H1 (cell line): ENCODE measurements around the gene PPP4R4. TPM values are rescaled to one million over a fixed set of nuclear protein-coding genes. Genes with fewer than 3 reads are reported as not detected.

Source experiments
- CTCF ChIA-PET: fragments of 300-600 bp; sonication (Branson Sonifier 250); formaldehyde crosslinking; loops from one replicate; lab custom pipeline; 2021; ENCODE audit not compliant: partially characterized antibody; lab: Charles Lee
- POLR2A ChIA-PET: fragments of 300-600 bp; sonication (Branson Sonifier 250); formaldehyde crosslinking; loops from one replicate; lab custom pipeline; 2021; ENCODE audit warnings: inconsistent platforms; ENCODE audit not compliant: partially characterized antibody; lab: Charles Lee
- DNase-seq, 2 experiments: peaks; one replicate each; pipeline versions ENCODE4 v3.0.0 to v3.0.0-alpha.2; 2010 to 2022; ENCODE audit warnings: low spot score in 2 of 2, low read depth in 1 of 2, mixed read lengths in 1 of 2
- FAIRE-seq: peaks from 2 replicates; lab custom pipeline; 2011; peaks lifted over from hg19 to GRCh38; lab: Jason Lieb, UNC
- H2AFZ ChIP-seq: 2 replicates; pipeline ENCODE4 v1.8.1; 2012; ENCODE audit warnings: low read length, inconsistent platforms
- H2AK5ac ChIP-seq: 2 replicates; pipeline ENCODE4 v1.6.1; 2013; ENCODE audit warnings: low read depth, low read length
- H2BK120ac ChIP-seq: replicated peaks from 2 replicates; pipeline ENCODE3; 2013; ENCODE audit warnings: low read depth, low read length, inconsistent platforms
- H2BK12ac ChIP-seq: 2 replicates; pipeline ENCODE4 v1.6.1; 2013; ENCODE audit warnings: low read depth, low read length
- H2BK15ac ChIP-seq: 2 replicates; pipeline ENCODE4 v1.6.1; 2013; ENCODE audit warnings: low read length
- H2BK20ac ChIP-seq: 2 replicates; pipeline ENCODE4 v1.6.1; 2013; ENCODE audit warnings: low read length
- H2BK5ac ChIP-seq: 2 replicates; pipeline ENCODE4 v1.6.1; 2013; ENCODE audit warnings: low read depth, low read length
- H3K14ac ChIP-seq: 2 replicates; pipeline ENCODE4 v1.6.1; 2013; ENCODE audit warnings: inconsistent platforms; ENCODE audit not compliant: insufficient read length
- H3K18ac ChIP-seq: 2 replicates; pipeline ENCODE4 v1.6.1; 2013; ENCODE audit warnings: low read length; ENCODE audit errors: extremely low read depth
- H3K23ac ChIP-seq: 2 replicates; pipeline ENCODE4 v1.6.1; 2013; ENCODE audit warnings: inconsistent platforms; ENCODE audit not compliant: insufficient read length
- H3K23me2 ChIP-seq: 2 replicates; pipeline ENCODE4 v1.6.1; 2013; ENCODE audit warnings: low read depth, low read length
- H3K27ac ChIP-seq: 2 replicates; pipeline ENCODE4 v1.6.1; 2011; ENCODE audit warnings: low read depth, low read length, inconsistent platforms
- H3K27me3 ChIP-seq, 4 experiments: replicated peaks in 1 of 4; 1 replicate in 1 of 4; 2 replicates in 3 of 4; pipeline versions ENCODE4 v1.6.1 to v1.8.1; 2011 to 2013; ENCODE audit warnings: low read length in 3 of 4, mild to moderate bottlenecking in 3 of 4, inconsistent platforms in 2 of 4, mixed read lengths in 2 of 4, moderate library complexity in 1 of 4; ENCODE audit not compliant: control insufficient read depth in 3 of 4, insufficient read depth in 3 of 4; ENCODE audit errors: extremely low read depth in 1 of 4
- H3K36me3 ChIP-seq, 4 experiments: 2 replicates each; pipeline versions ENCODE4 v1.6.1 to v1.8.1; 2011 to 2013; ENCODE audit warnings: mild to moderate bottlenecking in 4 of 4, low read length in 3 of 4, moderate library complexity in 2 of 4, control low read depth in 1 of 4, inconsistent platforms in 1 of 4; ENCODE audit not compliant: insufficient read depth in 4 of 4, control insufficient read depth in 2 of 4
- H3K4ac ChIP-seq: replicated peaks from 2 replicates; pipeline ENCODE3; 2013; ENCODE audit warnings: low read length, low read depth, mixed read lengths, inconsistent platforms; ENCODE audit not compliant: insufficient read length
- H3K4me1 ChIP-seq, 4 experiments: replicated peaks in 1 of 4; 1 replicate in 1 of 4; 2 replicates in 3 of 4; pipeline versions ENCODE4 v1.6.1 to v1.8.1; 2011 to 2013; ENCODE audit warnings: low read length in 3 of 4, inconsistent platforms in 2 of 4, mixed read lengths in 1 of 4; ENCODE audit not compliant: insufficient read depth in 4 of 4, control insufficient read depth in 3 of 4
- H3K4me2 ChIP-seq, 2 experiments: 2 replicates each; pipeline versions ENCODE4 v1.6.1 to v1.8.1; 2011 to 2013; ENCODE audit warnings: low read depth in 2 of 2, low read length in 2 of 2, control low read depth in 1 of 2, inconsistent platforms in 1 of 2, mild to moderate bottlenecking in 1 of 2; ENCODE audit not compliant: insufficient read depth in 1 of 2
- H3K4me3 ChIP-seq, 4 experiments: fragments of 200-600, 300-600 bp in 1 of 4; sonication (generic), shearing (Covaris generic), sonication (Bioruptor Twin) in 1 of 4; 2 replicates each; pipeline versions ENCODE4 v1.5.1 to v1.8.1; 2011 to 2016; ENCODE audit warnings: low read length in 4 of 4, low read depth in 3 of 4, control low read depth in 2 of 4, inconsistent platforms in 2 of 4, mild to moderate bottlenecking in 2 of 4, mixed read lengths in 1 of 4, moderate library complexity in 1 of 4; ENCODE audit not compliant: insufficient read depth in 2 of 4; ENCODE audit errors: extremely low read depth in 1 of 4
- H3K56ac ChIP-seq: replicated peaks from 2 replicates; pipeline ENCODE3; 2013; ENCODE audit warnings: low read depth, mild to moderate bottlenecking, mixed read lengths, low read length, inconsistent platforms; ENCODE audit not compliant: insufficient read length
- H3K79me1 ChIP-seq: 2 replicates; pipeline ENCODE4 v1.6.1; 2013; ENCODE audit warnings: low read depth, low read length, control low read depth
- H3K79me2 ChIP-seq, 2 experiments: 2 replicates each; pipeline versions ENCODE4 v1.6.1 to v1.8.1; 2012 to 2013; ENCODE audit warnings: low read length in 2 of 2, mild to moderate bottlenecking in 2 of 2, inconsistent platforms in 1 of 2; ENCODE audit not compliant: insufficient read depth in 2 of 2, control insufficient read depth in 1 of 2
- H3K9ac ChIP-seq, 4 experiments: replicated peaks in 1 of 4; 1 replicate in 1 of 4; 2 replicates in 3 of 4; pipeline versions ENCODE4 v1.6.1 to v1.8.1; 2011 to 2013; ENCODE audit warnings: low read depth in 3 of 4, low read length in 3 of 4, control low read depth in 2 of 4, mild to moderate bottlenecking in 2 of 4, moderate library complexity in 2 of 4, inconsistent platforms in 1 of 4; ENCODE audit errors: extremely low read depth in 1 of 4
- H3K9me3 ChIP-seq, 2 experiments: 2 replicates each; pipeline versions ENCODE4 v1.6.1 to v1.8.1; 2012 to 2013; ENCODE audit warnings: mild to moderate bottlenecking in 2 of 2, moderate library complexity in 2 of 2, control low read depth in 1 of 2, inconsistent platforms in 1 of 2, low read depth in 1 of 2, low read length in 1 of 2, mixed read lengths in 1 of 2; ENCODE audit not compliant: insufficient read depth in 2 of 2
- H4K20me1 ChIP-seq, 2 experiments: replicated peaks in 1 of 2; 2 replicates each; pipeline versions ENCODE3 to v1.8.1; 2011 to 2013; ENCODE audit warnings: inconsistent platforms in 2 of 2, low read length in 2 of 2, mild to moderate bottlenecking in 1 of 2; ENCODE audit not compliant: insufficient read depth in 2 of 2, control insufficient read depth in 1 of 2
- H4K5ac ChIP-seq: 2 replicates; pipeline ENCODE4 v1.6.1; 2013; ENCODE audit warnings: low read length, low read depth, mixed read lengths, inconsistent platforms; ENCODE audit not compliant: insufficient read length
- H4K8ac ChIP-seq: 2 replicates; pipeline ENCODE4 v1.8.0; 2013; ENCODE audit warnings: mild to moderate bottlenecking, moderate library complexity, low read length, inconsistent platforms; ENCODE audit not compliant: insufficient read depth; ENCODE audit errors: extremely low read depth
- H4K91ac ChIP-seq: replicated peaks from 2 replicates; pipeline ENCODE3; 2013; ENCODE audit warnings: low read length, mixed read lengths, inconsistent platforms; ENCODE audit not compliant: insufficient read length
- KDM4A ChIP-seq: IDR thresholded peaks from one replicate; pipeline ENCODE4 v1.7.1; 2012; ENCODE audit warnings: low read depth, mild to moderate bottlenecking, moderate library complexity, low read length, inconsistent platforms; ENCODE audit not compliant: severe bottlenecking
- POLR2A ChIP-seq, 2 experiments: IDR thresholded peaks; 1 replicate in 1 of 2; 2 replicates in 1 of 2; pipeline ENCODE4 v1.6.1; 2011; ENCODE audit warnings: low read depth in 2 of 2, low read length in 2 of 2, mild to moderate bottlenecking in 2 of 2; ENCODE audit errors: control extremely low read depth in 1 of 2
- TAF1 ChIP-seq: IDR thresholded peaks from 2 replicates; pipeline ENCODE4 v1.6.1; 2011; ENCODE audit warnings: mild to moderate bottlenecking, low read depth, low read length
- TBP ChIP-seq: IDR thresholded peaks from 2 replicates; pipeline ENCODE4 v1.6.1; 2011; ENCODE audit warnings: low read depth, low read length, improper control_type of control experiment
- WGBS, 2 experiments: shearing (Covaris generic) in 1 of 2; methylation state at CpG; one replicate each; pipeline versions ENCODE4 v1.1.6 to v1.1.7; 2013 to 2015; ENCODE audit warnings: low lambda C conversion rate in 2 of 2, mixed read lengths in 2 of 2, inconsistent platforms in 1 of 2, low coverage in 1 of 2, missing lambda C conversion rate in 1 of 2; ENCODE audit not compliant: insufficient replicate concordance in 2 of 2, insufficient coverage in 1 of 2, insufficient read length in 1 of 2; ENCODE audit errors: extremely low coverage in 1 of 2, missing lambda C conversion rate in 1 of 2; 5-methylcytosine and 5-hydroxymethylcytosine counted together
- polyA plus RNA-seq, 7 experiments: library from polyadenylated mRNA; depleted of rRNA in 3 of 7; stranded (reverse) in 5 of 7; unstranded in 2 of 7; fragments of >200 nt in 5 of 7; fragments of 200-250 nt in 2 of 7; gene quantifications; 1 replicate in 5 of 7; 2 replicates in 1 of 7; 4 replicates in 1 of 7; pipeline versions ENCODE4 v1.2.1 to v1.2.3, GENCODE V29; 2011 to 2013; ENCODE audit warnings: missing spikeins in 2 of 7, mixed read lengths in 2 of 7
- total RNA-seq: library from RNA; stranded (reverse); fragmentation: NEBNext Ultra II Directional; extraction: Animal tissue kit (Norgen Biotek cat#: 25700); gene quantifications from 2 replicates; pipeline ENCODE4 v1.2.1, GENCODE V29; 2021

PPP4R4 gene
- total and polyA plus RNA-seq, 2 of the 8 experiments (the other 6 are each of a cell fraction or from before 2014, with no cell fraction given), result 3.3 to 9.6 TPM

- Histone ChIP-seq H3K79me2 (peaks cover 0 to 21% of the 10 kb centered on the region in 2 experiments; a peak in 2 of 4 replicates), H3K9ac (peak overlapping the region in 3 of 4 experiments; percentile 25 to 67 (median 47); a peak in 4 of 7 replicates)
Measured at GRCh38 chr14:94174604-94175010, 485 bp downstream of the PPP4R4 start.

More at GRCh38 chr14:94174604-94175010, 485 bp downstream of the PPP4R4 start:
- H2BK5ac ChIP-seq, result no peak overlapping the region
- H2AFZ ChIP-seq, result no peak overlapping the region
- no peaks in the 10 kb centered on the region for H4K20me1 ChIP-seq
- H3K23ac ChIP-seq, result no peak overlapping the region
- H4K91ac ChIP-seq, result no peak overlapping the region
- H3K18ac ChIP-seq, result no peak overlapping the region
- 0% methylated on average over 2 of the region's 39 CpGs; no CpG with 5 or more reads in 1 of the 2 experiments for whole genome bisulfite sequencing, 2 experiments
- peaks cover 0 to 4% (median 0%) of the 10 kb centered on the region in 4 experiments; a peak in 2 of 7 replicates for H3K27me3 ChIP-seq
- H3K14ac ChIP-seq, result no peak overlapping the region
- no peak overlapping the region for H3K4ac ChIP-seq
- H3K79me1 ChIP-seq, result no peaks in the 10 kb centered on the region
- H3K4me3 ChIP-seq, result peak overlapping the region; percentile 62 to 93 (median 77)
- peaks cover 9% of the 10 kb centered on the region; the same call in 1 of the 2 replicates for H3K23me2 ChIP-seq
- ChIA-PET POLR2A (interaction anchor here (0.9 to 1.7 kb wide), 3 partner anchors 10 to 148 kb away, joined by 3 to 6 read pairs (median 4); partner anchors contain the start of gene OTUB2), CTCF (interaction anchor here (1.0 to 2.0 kb wide), 7 partner anchors 8 to 235 kb away, joined by 3 to 7 read pairs (median 4); partner anchors contain the start of gene IFI27L2)
- H3K9me3 ChIP-seq, result no peaks in the 10 kb centered on the region
- peak overlapping the region; percentile 5 for H4K5ac ChIP-seq
- DNase-seq (no peak), FAIRE-seq (no peak)
- H2AK5ac ChIP-seq, result no peak overlapping the region
- H2BK120ac ChIP-seq, result no peak overlapping the region
- no peak overlapping the region for H3K27ac ChIP-seq
- H2BK15ac ChIP-seq, result no peak overlapping the region
- H3K56ac ChIP-seq, result no peak overlapping the region
- H3K4me1 ChIP-seq, result peaks cover 0 to 6% (median 3%) of the 10 kb centered on the region in 4 experiments; a peak in 5 of 7 replicates
- H2BK12ac ChIP-seq, result no peak overlapping the region
- TF ChIP-seq TAF1 (0 out of 2 replicates have a peak, but pooled peaks have one; percentile 22), POLR2A (IDR thresholded peaks at IDR 0.05; ENCODE audit: control extremely low read depth in 1 of 2, low read depth in 2 of 2, low read length in 2 of 2) (peak in 1 of 2 experiments; percentile 44; a peak in 1 of 3 replicates), KDM4A (peak; percentile 63), TBP (no peak)
- no peak overlapping the region for H2BK20ac ChIP-seq
- no peak overlapping the region; the same call in 1 of the 2 replicates for H4K8ac ChIP-seq
- peak overlapping the region; percentile 83 to 97 for H3K4me2 ChIP-seq
- H3K36me3 ChIP-seq, result no peaks in the 10 kb centered on the region; a peak in 1 of 8 replicates
